Keratinocyte (primary cell): ENCODE data around the gene EFHD1. TPM values are rescaled to one million over a fixed set of nuclear protein-coding genes. Genes with fewer than 3 reads are reported as not detected.

Source experiments
- DNase-seq: peaks from one replicate; pipeline ENCODE4 v3.0.0-alpha.2; 2011; ENCODE audit warnings: low read depth, missing footprints, low spot score
- FAIRE-seq: peaks from 2 replicates; lab custom pipeline; 2011; peaks lifted over from hg19 to GRCh38; lab: Jason Lieb, UNC
- H2AFZ ChIP-seq: 2 replicates; pipeline ENCODE4 v1.6.0; 2012; ENCODE audit warnings: low read length, control low read depth, inconsistent platforms; ENCODE audit not compliant: control insufficient read depth
- H3K27ac ChIP-seq: 2 replicates; pipeline ENCODE4 v1.5.1; 2011; ENCODE audit warnings: low read length; ENCODE audit not compliant: control insufficient read depth, insufficient read depth
- H3K27me3 ChIP-seq: 3 replicates; pipeline ENCODE4 v1.6.0; 2011; ENCODE audit warnings: low read length; ENCODE audit not compliant: control insufficient read depth, insufficient read depth; ENCODE audit errors: extremely low read depth
- H3K36me3 ChIP-seq, 2 experiments: 2 replicates in 1 of 2; 3 replicates in 1 of 2; pipeline ENCODE4 v1.5.1; 2011; ENCODE audit warnings: low read length in 2 of 2, mild to moderate bottlenecking in 1 of 2; ENCODE audit not compliant: control insufficient read depth in 2 of 2, insufficient read depth in 2 of 2; ENCODE audit errors: extremely low read depth in 1 of 2
- H3K4me1 ChIP-seq: 3 replicates; pipeline ENCODE4 v1.5.1; 2011; ENCODE audit warnings: low read length; ENCODE audit not compliant: control insufficient read depth, insufficient read depth; ENCODE audit errors: extremely low read depth
- H3K4me2 ChIP-seq: 3 replicates; pipeline ENCODE4 v1.6.0; 2011; ENCODE audit warnings: low read depth, low read length; ENCODE audit not compliant: control insufficient read depth, insufficient read depth; ENCODE audit errors: extremely low read depth
- H3K4me3 ChIP-seq, 3 experiments: fragments of 200-600 bp in 1 of 3; sonication (generic) in 1 of 3; 2 replicates in 2 of 3; 3 replicates in 1 of 3; pipeline ENCODE4 v1.5.1; 2011 to 2016; ENCODE audit warnings: low read length in 3 of 3, mild to moderate bottlenecking in 3 of 3, control low read depth in 2 of 3, inconsistent platforms in 1 of 3, low read depth in 1 of 3, mixed read lengths in 1 of 3, mixed run types in 1 of 3, moderate library complexity in 1 of 3; ENCODE audit not compliant: control insufficient read depth in 2 of 3, insufficient read depth in 2 of 3; ENCODE audit errors: extremely low read depth in 1 of 3
- H3K79me2 ChIP-seq: 2 replicates; pipeline ENCODE4 v1.6.0; 2012; ENCODE audit warnings: low read length; ENCODE audit not compliant: control insufficient read depth, insufficient read depth
- H3K9ac ChIP-seq: 3 replicates; pipeline ENCODE4 v1.6.0; 2011; ENCODE audit warnings: low read length; ENCODE audit not compliant: control insufficient read depth, insufficient read depth; ENCODE audit errors: extremely low read depth
- H3K9me1 ChIP-seq: 3 replicates; pipeline ENCODE4 v1.6.0; 2011; ENCODE audit warnings: low read length; ENCODE audit not compliant: control insufficient read depth, insufficient read depth; ENCODE audit errors: extremely low read depth
- H3K9me3 ChIP-seq: 2 replicates; pipeline ENCODE4 v1.5.1; 2012; ENCODE audit warnings: low read depth, low read length; ENCODE audit not compliant: control insufficient read depth
- H4K20me1 ChIP-seq: 3 replicates; pipeline ENCODE4 v1.6.0; 2011; ENCODE audit warnings: low read length; ENCODE audit not compliant: control insufficient read depth, insufficient read depth; ENCODE audit errors: extremely low read depth
- EZH2 ChIP-seq: IDR thresholded peaks from one replicate; pipeline ENCODE4 v1.6.1; 2012; ENCODE audit warnings: inconsistent platforms, mild to moderate bottlenecking, low read length, moderate library complexity
- dilution Hi-C: fragments of 300-500 bp; cut with MboI; formaldehyde crosslinking; loops from one replicate; pipeline ENCODE4 v1.7.0; 2020; ENCODE audit warnings: low sequenced_read_pairs; ENCODE audit not compliant: extremely low pct_ligation_motif_present
- polyA plus RNA-seq, 5 experiments: library from polyadenylated mRNA; depleted of rRNA in 3 of 5; stranded (reverse) in 3 of 5; stranded (forward) in 1 of 5; unstranded in 1 of 5; fragments of >200 nt; gene quantifications; 1 replicate in 1 of 5; 2 replicates in 3 of 5; 3 replicates in 1 of 5; pipeline versions ENCODE4 v1.2.1 to v1.2.3, GENCODE V29; 2011 to 2012; ENCODE audit warnings: missing spikeins in 2 of 5, low read depth in 1 of 5, low replicate concordance in 1 of 5
- TF ChIP-seq, protein P1 (sequence below), 3 experiments: IDR thresholded peaks in 1 of 3; conservative IDR thresholded peaks in 1 of 3; optimal IDR thresholded peaks in 1 of 3; 2 replicates in 2 of 3; 3 replicates in 1 of 3; pipeline versions ENCODE3 to v1.5.1; 2011; ENCODE audit warnings: low read length in 3 of 3, mild to moderate bottlenecking in 3 of 3, moderate library complexity in 2 of 3, control low read depth in 1 of 3, inconsistent platforms in 1 of 3; ENCODE audit not compliant: insufficient read depth in 2 of 3; ENCODE audit errors: extremely low read depth in 1 of 3

The EFHD1 gene
- polyA plus RNA-seq, 1 donor (not counting 4 experiments of a cell fraction or from before 2014, with no cell fraction given), result not detected

DNA sequence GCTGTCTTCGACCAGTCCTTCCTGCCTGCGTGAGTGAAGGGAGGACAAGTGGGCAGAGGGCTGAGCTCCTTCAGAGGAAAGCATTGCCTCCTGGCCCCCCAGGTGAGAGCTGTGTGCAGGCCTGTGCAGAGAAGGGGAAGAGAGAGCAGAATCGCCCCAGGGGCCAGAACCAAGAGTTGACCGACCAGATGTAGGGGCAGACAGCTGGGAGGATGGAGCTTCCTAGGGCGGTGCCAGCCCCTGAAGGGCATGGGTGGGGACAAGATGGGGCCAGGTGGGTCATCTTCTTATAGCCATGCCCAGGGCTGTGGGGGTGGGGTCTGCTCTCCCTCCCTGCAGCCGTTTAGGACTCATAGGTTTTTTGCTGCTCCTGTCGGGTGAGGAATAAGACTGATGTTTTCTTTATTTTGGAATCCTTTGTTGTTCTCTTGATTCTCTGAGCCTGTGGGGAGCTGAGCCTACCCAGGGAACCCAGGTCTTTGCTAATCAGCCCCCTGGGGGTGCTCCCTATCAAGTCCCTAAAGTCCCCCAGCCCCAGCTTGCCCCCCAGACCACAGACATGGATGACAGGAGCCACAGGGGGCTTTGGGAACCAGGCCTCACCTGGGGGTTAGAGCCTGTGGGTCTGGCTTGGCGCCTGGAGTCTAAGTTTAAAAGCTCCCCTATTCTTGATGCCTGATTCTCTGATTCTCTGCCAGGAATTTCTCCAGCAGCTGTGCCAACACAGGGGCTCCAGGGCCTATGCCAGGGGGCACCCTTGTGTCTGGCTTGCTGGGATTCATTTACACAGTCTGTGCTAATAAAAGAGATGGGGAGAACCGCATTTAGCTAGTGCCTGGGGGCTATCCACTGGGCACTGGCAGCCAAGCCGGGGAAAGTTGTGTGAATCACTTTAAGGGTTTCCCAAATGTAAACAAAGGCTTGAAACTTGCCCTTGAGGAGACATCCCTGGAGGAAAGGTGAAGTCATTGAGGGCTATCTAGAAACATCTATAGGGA, 9.3 kb upstream of the EFHD1 start:
- dilution Hi-C loops, result no loop called here
- no peak overlapping the region for H3K4me2 ChIP-seq

DNA sequence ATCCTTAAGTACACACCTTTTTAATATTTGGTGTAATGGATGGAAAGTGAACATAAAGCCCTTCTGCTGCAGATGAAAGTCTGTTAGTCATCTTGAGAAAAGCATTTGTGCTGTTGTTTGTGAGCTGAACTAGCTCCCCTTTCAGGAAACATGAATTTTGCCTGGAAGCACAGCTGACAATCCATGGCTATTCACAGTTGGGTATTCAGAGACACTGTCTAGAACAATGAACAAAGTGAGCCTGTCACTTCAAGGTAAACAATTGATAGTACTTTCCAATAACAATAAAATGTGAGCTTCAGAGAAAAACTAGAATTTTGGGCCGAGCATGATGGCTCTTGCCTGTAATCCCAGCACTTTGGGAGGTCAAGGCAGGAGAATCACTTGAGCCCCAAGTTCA, 6.8 kb upstream of the EFHD1 start:
- Histone ChIP-seq H3K79me2 (no peaks in the 10 kb centered on the region), H2AFZ (no peak overlapping the region), H3K4me1 (no peaks in the 10 kb centered on the region), H3K36me3 (no peaks in the 10 kb centered on the region), H4K20me1 (no peaks in the 10 kb centered on the region), H3K27ac (no peak overlapping the region), H3K27me3 (peaks cover 18% of the 10 kb centered on the region), H3K4me2 (no peak overlapping the region), H3K9me3 (no peaks in the 10 kb centered on the region), H3K4me3 (no peak overlapping the region), H3K9me1 (no peaks in the 10 kb centered on the region), H3K9ac (no peak overlapping the region)
- FAIRE-seq, result no peak
- dilution Hi-C loops, result no loop called here
- DNase-seq, result no peak
- TF ChIP-seq, protein P1, sequence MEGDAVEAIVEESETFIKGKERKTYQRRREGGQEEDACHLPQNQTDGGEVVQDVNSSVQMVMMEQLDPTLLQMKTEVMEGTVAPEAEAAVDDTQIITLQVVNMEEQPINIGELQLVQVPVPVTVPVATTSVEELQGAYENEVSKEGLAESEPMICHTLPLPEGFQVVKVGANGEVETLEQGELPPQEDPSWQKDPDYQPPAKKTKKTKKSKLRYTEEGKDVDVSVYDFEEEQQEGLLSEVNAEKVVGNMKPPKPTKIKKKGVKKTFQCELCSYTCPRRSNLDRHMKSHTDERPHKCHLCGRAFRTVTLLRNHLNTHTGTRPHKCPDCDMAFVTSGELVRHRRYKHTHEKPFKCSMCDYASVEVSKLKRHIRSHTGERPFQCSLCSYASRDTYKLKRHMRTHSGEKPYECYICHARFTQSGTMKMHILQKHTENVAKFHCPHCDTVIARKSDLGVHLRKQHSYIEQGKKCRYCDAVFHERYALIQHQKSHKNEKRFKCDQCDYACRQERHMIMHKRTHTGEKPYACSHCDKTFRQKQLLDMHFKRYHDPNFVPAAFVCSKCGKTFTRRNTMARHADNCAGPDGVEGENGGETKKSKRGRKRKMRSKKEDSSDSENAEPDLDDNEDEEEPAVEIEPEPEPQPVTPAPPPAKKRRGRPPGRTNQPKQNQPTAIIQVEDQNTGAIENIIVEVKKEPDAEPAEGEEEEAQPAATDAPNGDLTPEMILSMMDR (optimal IDR thresholded peaks at IDR 0.05 in 1 of 3, IDR thresholded peaks at IDR 0.05 in 1 of 3, conservative IDR thresholded peaks at IDR 0.05 in 1 of 3; ENCODE audit: extremely low read depth in 1 of 3, insufficient read depth in 2 of 3, low read length in 3 of 3), result no peak
- no peak for TF ChIP-seq EZH2

More for the DNA sequence above, 9.3 kb upstream of the EFHD1 start:
- peaks cover 9% of the 10 kb centered on the region for H3K27me3 ChIP-seq
- no peak for TF ChIP-seq EZH2
- TF ChIP-seq, protein P1 (optimal IDR thresholded peaks at IDR 0.05 in 1 of 3, IDR thresholded peaks at IDR 0.05 in 1 of 3, conservative IDR thresholded peaks at IDR 0.05 in 1 of 3; ENCODE audit: extremely low read depth in 1 of 3, insufficient read depth in 2 of 3, low read length in 3 of 3), result no peak
- no peak for FAIRE-seq
- H4K20me1 ChIP-seq, result no peaks in the 10 kb centered on the region
- H3K9me1 ChIP-seq, result no peaks in the 10 kb centered on the region
- no peak overlapping the region for H3K9ac ChIP-seq
- H3K4me1 ChIP-seq, result no peaks in the 10 kb centered on the region
- H3K4me3 ChIP-seq, result no peak overlapping the region
- DNase-seq, result no peak
- H3K79me2 ChIP-seq, result no peaks in the 10 kb centered on the region
- no peaks in the 10 kb centered on the region for H3K9me3 ChIP-seq
- no peak overlapping the region for H2AFZ ChIP-seq
- no peaks in the 10 kb centered on the region for H3K36me3 ChIP-seq
- no peak overlapping the region for H3K27ac ChIP-seq
